AG09309 (cell line): ENCODE results near the gene SDE2.
"Not testable (repeated sequence)": the region's sequence is repeated elsewhere in the genome, so short reads cannot be mapped to it uniquely, and the experiment has no call there.

Experiments
- DNase-seq: peaks from one replicate; pipeline ENCODE4 v3.0.0-alpha.2; 2010; ENCODE audit warnings: low read depth
- H3K4me3 ChIP-seq: 2 replicates; pipeline ENCODE4 v1.5.1; 2011; ENCODE audit warnings: mild to moderate bottlenecking, low read depth, low read length, moderate library complexity; ENCODE audit not compliant: control insufficient read depth
- CTCF ChIP-seq: IDR thresholded peaks from 2 replicates; pipeline ENCODE4 v1.5.1; 2011; ENCODE audit warnings: mild to moderate bottlenecking, low read depth, low read length, inconsistent platforms; ENCODE audit not compliant: insufficient read depth, control insufficient read depth; ENCODE audit errors: missing control alignments

Gene SDE2

GRCh38 chr1:226017070-226017469 lies 17.9 kb upstream of the SDE2 start:
- H3K4me3 ChIP-seq: no peak overlapping the region
- TF ChIP-seq CTCF: no peak
- no peak for DNase-seq

- no peak for TF ChIP-seq CTCF
- DNase-seq: no peak
These were observed 10.5 kb upstream of the SDE2 start for GRCh38 chr1:226009650-226010044.

GRCh38 chr1:226007126-226007892 lies 8.2 kb upstream of the SDE2 start:
- not testable (repeated sequence) for DNase-seq, H3K4me3 ChIP-seq

More at GRCh38 chr1:226009650-226010044, 10.5 kb upstream of the SDE2 start:
- H3K4me3 ChIP-seq: no peak overlapping the region

- no peak for DNase-seq
- H3K4me3 ChIP-seq: no peak overlapping the region
- TF ChIP-seq CTCF: no peak
These were observed 7.5 kb upstream of the SDE2 start for GRCh38 chr1:226006686-226007085.

- no peak for TF ChIP-seq CTCF
- no peak for DNase-seq
- H3K4me3 ChIP-seq: no peak overlapping the region
These were observed 5.3 kb upstream of the SDE2 start for GRCh38 chr1:226004396-226004795.

- DNase-seq: no peak
- H3K4me3 ChIP-seq: no peak overlapping the region
- no peak for TF ChIP-seq CTCF
These were observed 4.5 kb upstream of the SDE2 start for GRCh38 chr1:226003502-226004170.
